GM18498 (cell line): ENCODE results near the gene RNF13.
"Not testable (repeated sequence)": the region's sequence is repeated elsewhere in the genome, so short reads cannot be mapped to it uniquely, and the experiment has no call there.

ENCODE experiments used
- ATAC-seq: cut with Tn5 transposase; IDR thresholded peaks from one replicate; pipeline ENCODE4 v1.9.1; 2021; ENCODE audit warnings: mild to moderate bottlenecking, moderate library complexity; ENCODE audit not compliant: unreplicated experiment

Gene RNF13

GRCh38 chr3:149838491-149838890 lies 25.5 kb downstream of the RNF13 start:
- ATAC-seq: not testable (repeated sequence)

GRCh38 chr3:149839469-149839868 lies 26.5 kb downstream of the RNF13 start:
- not testable (repeated sequence) for ATAC-seq

- ATAC-seq: no peak
Measured at GRCh38 chr3:149839896-149840295, 26.9 kb downstream of the RNF13 start.

GRCh38 chr3:149843502-149843901 lies 30.5 kb downstream of the RNF13 start:
- no peak for ATAC-seq

GRCh38 chr3:149844091-149844490 lies 31.1 kb downstream of the RNF13 start:
- no peak for ATAC-seq

- ATAC-seq: no peak
Measured at GRCh38 chr3:149845570-149846244, 32.7 kb downstream of the RNF13 start.

- no peak for ATAC-seq
Measured at GRCh38 chr3:149848238-149848637, 35.2 kb downstream of the RNF13 start.

GRCh38 chr3:149848688-149849087 lies 35.7 kb downstream of the RNF13 start:
- no peak for ATAC-seq

GRCh38 chr3:149850787-149851584 lies 38.0 kb downstream of the RNF13 start:
- no peak for ATAC-seq

GRCh38 chr3:149858911-149859310 lies 45.9 kb downstream of the RNF13 start:
- ATAC-seq: no peak

GRCh38 chr3:149860881-149861280 lies 47.9 kb downstream of the RNF13 start:
- no peak for ATAC-seq

- ATAC-seq: no peak
Measured at GRCh38 chr3:149867563-149867962, 54.5 kb downstream of the RNF13 start.

- no peak for ATAC-seq
Measured at GRCh38 chr3:149871855-149872254, 58.8 kb downstream of the RNF13 start.

GRCh38 chr3:149872589-149872988 lies 59.6 kb downstream of the RNF13 start:
- ATAC-seq: no peak

GRCh38 chr3:149877668-149878067 lies 64.7 kb downstream of the RNF13 start:
- ATAC-seq: no peak

- no peak for ATAC-seq
Measured at GRCh38 chr3:149879872-149880271, 66.9 kb downstream of the RNF13 start.

- no peak for ATAC-seq
Measured at GRCh38 chr3:149881879-149882278, 68.9 kb downstream of the RNF13 start.

GRCh38 chr3:149883134-149883533 lies 70.1 kb downstream of the RNF13 start:
- ATAC-seq: no peak

- ATAC-seq: not testable (repeated sequence)
Measured at GRCh38 chr3:149883860-149884259, 70.8 kb downstream of the RNF13 start.

- not testable (repeated sequence) for ATAC-seq
Measured at GRCh38 chr3:149884848-149885247, 71.8 kb downstream of the RNF13 start.

- no peak for ATAC-seq
Measured at GRCh38 chr3:149886957-149887356, 73.9 kb downstream of the RNF13 start.

GRCh38 chr3:149891621-149892020 lies 78.6 kb downstream of the RNF13 start:
- ATAC-seq: no peak
